ENCODE measurements around the gene CPZ.
"Not testable (repeated sequence)": the region's sequence is repeated elsewhere in the genome, so short reads cannot be mapped to it uniquely, and the experiment has no call there.

The CPZ gene

GRCh38 chr4:8653326-8654000 is 60.9 kb downstream of the CPZ start:
- DNase-seq (ENCODE audit: low read depth) = no peak

GRCh38 chr4:8654139-8654538 is 61.6 kb downstream of the CPZ start:
- DNase-seq (ENCODE audit: low read depth) = not testable (repeated sequence)

- DNase-seq (ENCODE audit: low read depth) = no peak
Measured at GRCh38 chr4:8655411-8656184, 63.0 kb downstream of the CPZ start.

- DNase-seq (ENCODE audit: low read depth) = no peak
Measured at GRCh38 chr4:8656185-8656517, 63.6 kb downstream of the CPZ start.

- DNase-seq (ENCODE audit: low read depth) = no peak
Measured at GRCh38 chr4:8656711-8657380, 64.3 kb downstream of the CPZ start.

GRCh38 chr4:8657381-8658088 is 65.0 kb downstream of the CPZ start:
- DNase-seq (ENCODE audit: low read depth) = no peak

GRCh38 chr4:8662776-8663175 is 70.2 kb downstream of the CPZ start:
- DNase-seq (ENCODE audit: low read depth) = no peak

- DNase-seq (ENCODE audit: low read depth) = no peak
Measured at GRCh38 chr4:8664031-8664805, 71.7 kb downstream of the CPZ start.

GRCh38 chr4:8664976-8665375 is 72.4 kb downstream of the CPZ start:
- no peak for DNase-seq (ENCODE audit: low read depth)

- no peak for DNase-seq (ENCODE audit: low read depth)
Measured at GRCh38 chr4:8665406-8666360, 73.1 kb downstream of the CPZ start.

- no peak for DNase-seq (ENCODE audit: low read depth)
Measured at GRCh38 chr4:8666581-8666980, 74.0 kb downstream of the CPZ start.
